VCaP (cell line): ENCODE data around the gene EFCAB12.
A peak's percentile ranks its signal among the peaks of the same experiment; 100 is the strongest.

ENCODE experiments used
- H3K27ac ChIP-seq: fragments of 450-650 bp; 2 replicates; pipeline ENCODE4 v1.5.1; 2017
- CTCF ChIP-seq: fragments of 450-650 bp; conservative IDR thresholded peaks from 2 replicates; pipeline ENCODE4 v1.5.1; 2017; ENCODE audit warnings: mild to moderate bottlenecking, moderate library complexity

EFCAB12 gene

GRCh38 chr3:129442947-129443346, 14.5 kb upstream of the EFCAB12 start:
- TF ChIP-seq CTCF = no peak
- H3K27ac ChIP-seq = no peak overlapping the region

GRCh38 chr3:129442486-129442885, 14.1 kb upstream of the EFCAB12 start:
- H3K27ac ChIP-seq = peak overlapping the region; percentile 87; the same call in 1 of the 2 replicates
- no peak for TF ChIP-seq CTCF

GRCh38 chr3:129441782-129442181, 13.3 kb upstream of the EFCAB12 start:
- H3K27ac ChIP-seq = peak overlapping the region; percentile 87
- no peak for TF ChIP-seq CTCF

- H3K27ac ChIP-seq = peak overlapping the region; percentile 87
These were observed 12.8 kb upstream of the EFCAB12 start for GRCh38 chr3:129441215-129441614.

GRCh38 chr3:129440618-129441190, 12.3 kb upstream of the EFCAB12 start:
- TF ChIP-seq CTCF = no peak
- peak overlapping the region; percentile 87 for H3K27ac ChIP-seq

More at GRCh38 chr3:129441215-129441614, 12.8 kb upstream of the EFCAB12 start:
- no peak for TF ChIP-seq CTCF

- peak within 1 kb of the TSS; percentile 87 for H3K27ac ChIP-seq
- TF ChIP-seq CTCF = no peak
These were observed 11.6 kb upstream of the EFCAB12 start, which contains the start of the genes IFT122 and MBD4 for GRCh38 chr3:129439817-129440617. IFT122 (plus strand) TSS chr3:129440224; CDS start chr3:129440331, 107 bp downstream. MBD4 (minus strand) TSS chr3:129439948; CDS start chr3:129439833, 115 bp downstream.

GRCh38 chr3:129439226-129439816, 10.9 kb upstream of the EFCAB12 start:
- peak overlapping the region; percentile 87 for H3K27ac ChIP-seq
- no peak for TF ChIP-seq CTCF
